HepG2 (cell line): ENCODE data around the gene NKX1-1. TPM values are rescaled to one million over a fixed set of nuclear protein-coding genes. Genes with fewer than 3 reads are reported as not detected.

Experiments used
- ATAC-seq: fragments of 200-7000 bp; cut with Tn5 transposase; 3 replicates; pipeline ENCODE4 v1.9.1; 2020; ENCODE audit warnings: mild to moderate bottlenecking, moderate library complexity
- BruUV-seq: library from RNA; stranded (reverse); fragments of 400-500 nt; replicated peaks from 2 replicates; lab custom pipeline; 2021; lab: Mats Ljungman, UMichigan
- CTCF ChIA-PET: fragments of 300-600 bp; formaldehyde crosslinking; extraction: SDS; loops from one replicate; lab custom pipeline; 2021; ENCODE audit warnings: low total read pairs, inconsistent platforms, low intra/inter-chr PET ratio; lab: Yijun Ruan, JAX
- POLR2A ChIA-PET: fragments of 350-600 bp; sonication (Branson Sonifier 250); formaldehyde crosslinking; loops from one replicate; lab custom pipeline; 2020; ENCODE audit warnings: antibody characterized with exemption, inconsistent platforms; lab: Yijun Ruan, JAX
- DNase-seq: peaks from one replicate; pipeline ENCODE4 v3.0.0-alpha.2; 2015; ENCODE audit warnings: low spot score
- FAIRE-seq: peaks from 3 replicates; lab custom pipeline; 2011; peaks lifted over from hg19 to GRCh38; lab: Jason Lieb, UNC
- H2AFZ ChIP-seq: one replicate; pipeline ENCODE4 v1.6.1; 2011; ENCODE audit warnings: low read length, inconsistent platforms
- H3K27ac ChIP-seq: fragments of 300-600 bp; 3 replicates; pipeline ENCODE4 v1.8.0; 2011; ENCODE audit warnings: mixed run types, mild to moderate bottlenecking, mixed read lengths, low read length, inconsistent platforms; ENCODE audit not compliant: insufficient read depth; ENCODE audit errors: extremely low read length
- H3K27me3 ChIP-seq, 2 experiments: fragments of 200-600 bp in 1 of 2; 2 replicates in 1 of 2; 3 replicates in 1 of 2; pipeline versions ENCODE4 v1.6.0 to v1.8.0; 2011; ENCODE audit warnings: low read length in 2 of 2, mild to moderate bottlenecking in 2 of 2, moderate library complexity in 2 of 2, inconsistent platforms in 1 of 2; ENCODE audit not compliant: insufficient read depth in 2 of 2, control insufficient read depth in 1 of 2
- H3K36me3 ChIP-seq, 2 experiments: fragments of 200-600 bp in 1 of 2; replicated peaks in 1 of 2; 2 replicates in 1 of 2; 3 replicates in 1 of 2; pipeline versions ENCODE4 v1.5.1 to v1.8.0; 2011; ENCODE audit warnings: low read length in 2 of 2, inconsistent platforms in 1 of 2; ENCODE audit not compliant: insufficient read depth in 2 of 2, control insufficient read depth in 1 of 2
- H3K4me1 ChIP-seq: 2 replicates; pipeline ENCODE4 v1.5.1; 2012; ENCODE audit warnings: low read length, inconsistent platforms; ENCODE audit not compliant: insufficient read depth
- H3K4me2 ChIP-seq: 2 replicates; pipeline ENCODE4 v1.6.0; 2011; ENCODE audit warnings: low read depth, low read length, inconsistent platforms
- H3K4me3 ChIP-seq, 3 experiments: fragments of 200-600 bp in 1 of 3; sonication (generic), shearing (Covaris generic) in 1 of 3; replicated peaks in 1 of 3; 2 replicates each; pipeline ENCODE4 v1.5.1; 2011 to 2016; ENCODE audit warnings: low read length in 3 of 3, inconsistent platforms in 2 of 3, low read depth in 2 of 3, mild to moderate bottlenecking in 2 of 3, control low read depth in 1 of 3, mixed read lengths in 1 of 3; ENCODE audit not compliant: insufficient read depth in 1 of 3
- H3K79me2 ChIP-seq: one replicate; pipeline ENCODE4 v1.6.1; 2011; ENCODE audit warnings: low read length, inconsistent platforms; ENCODE audit not compliant: insufficient read depth
- H3K9ac ChIP-seq: 2 replicates; pipeline ENCODE4 v1.6.0; 2011; ENCODE audit warnings: mild to moderate bottlenecking, low read depth, low read length, inconsistent platforms; ENCODE audit not compliant: insufficient read depth
- H3K9me3 ChIP-seq: 2 replicates; pipeline ENCODE4 v1.5.1; 2012; ENCODE audit warnings: mild to moderate bottlenecking, low read length
- H4K20me1 ChIP-seq: 2 replicates; pipeline ENCODE4 v1.6.0; 2011; ENCODE audit warnings: inconsistent platforms, mild to moderate bottlenecking, low read length, moderate library complexity; ENCODE audit not compliant: insufficient read depth
- FOXJ3 ChIP-seq: sonication (generic); formaldehyde crosslinking; IDR thresholded peaks from 2 replicates; pipeline ENCODE4 v1.4.0; 2020; ENCODE audit warnings: missing genetic modification reagents, mild to moderate bottlenecking, borderline replicate concordance
- ISL2 ChIP-seq: sonication (generic); formaldehyde crosslinking; IDR thresholded peaks from 2 replicates; pipeline ENCODE4 v1.5.0; 2020; ENCODE audit warnings: missing genetic modification reagents
- MYC ChIP-seq: sonication (generic); formaldehyde crosslinking; IDR thresholded peaks from 2 replicates; pipeline ENCODE4 v1.9.0; 2021; ENCODE audit warnings: missing genetic modification reagents, borderline replicate concordance
- NCOA1 ChIP-seq: sonication (generic); formaldehyde crosslinking; IDR thresholded peaks from 2 replicates; pipeline ENCODE4 v1.9.0; 2021; ENCODE audit warnings: missing genetic modification reagents
- PBX3 ChIP-seq: sonication (generic); formaldehyde crosslinking; IDR thresholded peaks from 2 replicates; pipeline ENCODE4 v1.8.1; 2023; ENCODE audit warnings: missing genetic modification reagents, inconsistent platforms, borderline replicate concordance
- SAP130 ChIP-seq: IDR thresholded peaks from 2 replicates; pipeline ENCODE4 v1.6.1; 2016; ENCODE audit warnings: low read depth
- ZBTB37 ChIP-seq: sonication (generic); formaldehyde crosslinking; IDR thresholded peaks from 2 replicates; pipeline ENCODE4 v1.4.0; 2020; ENCODE audit warnings: mild to moderate bottlenecking, missing genetic modification reagents
- ZNF256 ChIP-seq: sonication (generic); formaldehyde crosslinking; conservative IDR thresholded peaks from 2 replicates; pipeline ENCODE4 v1.4.0; 2020; ENCODE audit warnings: missing genetic modification reagents
- ZNF274 ChIP-seq: sonication (generic); formaldehyde crosslinking; IDR thresholded peaks from 2 replicates; pipeline ENCODE4 v1.5.1; 2020; ENCODE audit warnings: mild to moderate bottlenecking, missing genetic modification reagents
- ZNF441 ChIP-seq: sonication (generic); formaldehyde crosslinking; IDR thresholded peaks from 2 replicates; pipeline ENCODE4 v1.7.0; 2021; ENCODE audit warnings: missing genetic modification reagents, borderline replicate concordance
- ZNF891 ChIP-seq: sonication (generic); formaldehyde crosslinking; IDR thresholded peaks from 2 replicates; pipeline ENCODE4 v1.5.0; 2020; ENCODE audit warnings: mild to moderate bottlenecking, missing genetic modification reagents
- WGBS: methylation state at CpG from one replicate; pipeline ENCODE4 v1.1.6; 2017; ENCODE audit warnings: low lambda C conversion rate; 5-methylcytosine and 5-hydroxymethylcytosine counted together
- in situ Hi-C: cut with HindIII; loops from 2 replicates; pipeline ENCODE4 v1.10.0; 2017; ENCODE audit warnings: low pct_unique_long_range_greater_than_20kb; ENCODE audit not compliant: extremely low pct_ligation_motif_present
- intact Hi-C: fragments of 100-400 bp; cut with micrococcal nuclease; formaldehyde crosslinking; loops from one replicate; pipeline ENCODE4 v1.10.0; 2022; ENCODE audit not compliant: unreplicated experiment
- polyA plus RNA-seq, 8 experiments: library from polyadenylated mRNA; depleted of rRNA in 3 of 8; stranded (reverse) in 7 of 8; unstranded in 1 of 8; fragments of >200 nt; fragmentation: Illumina TruSeq in 4 of 8; extraction: Trizol in 4 of 8; gene quantifications; 2 replicates each; pipeline versions ENCODE4 v1.2.1 to v1.2.3, GENCODE V29; 2011 to 2016; ENCODE audit warnings: low read depth in 4 of 8, missing spikeins in 1 of 8, mixed read lengths in 1 of 8; ENCODE audit not compliant: insufficient read depth in 1 of 8
- total RNA-seq, 5 experiments: library from RNA; depleted of rRNA; stranded (reverse); fragments of >200 nt; fragmentation: Illumina TruSeq; extraction: Trizol; gene quantifications; 2 replicates each; pipeline ENCODE4 v1.2.3, GENCODE V29; 2016; ENCODE audit warnings: low read depth in 1 of 5
- TF ChIP-seq, protein P1 (sequence below), 2 experiments: sonication (generic) in 1 of 2; formaldehyde crosslinking in 1 of 2; IDR thresholded peaks; 2 replicates each; pipeline versions ENCODE4 v1.4.0 to v1.6.1; 2018 to 2020; ENCODE audit warnings: missing genetic modification reagents in 2 of 2, borderline replicate concordance in 1 of 2, low read depth in 1 of 2, mild to moderate bottlenecking in 1 of 2, missing biosample characterization in 1 of 2
- TF ChIP-seq, protein P2 (sequence below): sonication (generic); formaldehyde crosslinking; IDR thresholded peaks from 2 replicates; pipeline ENCODE4 v1.4.0; 2020; ENCODE audit warnings: mild to moderate bottlenecking, low read depth, missing genetic modification reagents

Gene NKX1-1
- total and polyA plus RNA-seq, 2 of the 13 experiments (the other 11 are each of a cell fraction or from before 2014, with no cell fraction given), result not detected

- H3K9ac ChIP-seq, result no peak overlapping the region
- H3K36me3 ChIP-seq, result peaks cover 9 to 16% of the 10 kb centered on the region in 2 experiments; a peak in 4 of 5 replicates
- BruUV-seq, result no TSS peak
- WGBS, result 75% methylated on average over 1 of the region's 14 CpGs
- H2AFZ ChIP-seq, result no peak overlapping the region
- H4K20me1 ChIP-seq, result no peaks in the 10 kb centered on the region
- in situ Hi-C loops, result loop anchor here (10.0 kb wide), 1 partner anchor 159 kb away; no protein-coding TSS in a partner anchor
- CTCF ChIA-PET, result interaction anchor here (1.3 kb wide), 1 partner anchor 158 kb away, joined by 10 read pairs; no protein-coding TSS in a partner anchor
- DNase-seq, result no peak
- peaks cover 8% of the 10 kb centered on the region for H3K4me1 ChIP-seq
- POLR2A ChIA-PET, result no interaction called here
- no peaks in the 10 kb centered on the region for H3K27me3 ChIP-seq
- no peak overlapping the region for H3K4me2 ChIP-seq
- H3K79me2 ChIP-seq, result no peaks in the 10 kb centered on the region
- H3K9me3 ChIP-seq, result no peaks in the 10 kb centered on the region
- no peak overlapping the region for H3K4me3 ChIP-seq
- FAIRE-seq, result no peak
- intact Hi-C loops, result loop anchor here (5.0 kb wide), 1 partner anchor 157 kb away; no protein-coding TSS in a partner anchor
- no peak overlapping the region for H3K27ac ChIP-seq
- no peak for ATAC-seq
- TF ChIP-seq ISL2 (CRISPR knock-in tag) (no peak), ZBTB37 (CRISPR knock-in tag) (no peak), PBX3 (CRISPR knock-in tag) (no peak), ZNF256 (CRISPR knock-in tag) (no peak), NCOA1 (CRISPR knock-in tag) (no peak), ZNF891 (CRISPR knock-in tag) (no peak), ZNF441 (no peak), FOXJ3 (CRISPR knock-in tag) (no peak), ZNF274 (CRISPR knock-in tag) (no peak), SAP130 (CRISPR knock-in tag) (no peak), MYC (CRISPR knock-in tag) (no peak)
- TF ChIP-seq, protein P1, sequence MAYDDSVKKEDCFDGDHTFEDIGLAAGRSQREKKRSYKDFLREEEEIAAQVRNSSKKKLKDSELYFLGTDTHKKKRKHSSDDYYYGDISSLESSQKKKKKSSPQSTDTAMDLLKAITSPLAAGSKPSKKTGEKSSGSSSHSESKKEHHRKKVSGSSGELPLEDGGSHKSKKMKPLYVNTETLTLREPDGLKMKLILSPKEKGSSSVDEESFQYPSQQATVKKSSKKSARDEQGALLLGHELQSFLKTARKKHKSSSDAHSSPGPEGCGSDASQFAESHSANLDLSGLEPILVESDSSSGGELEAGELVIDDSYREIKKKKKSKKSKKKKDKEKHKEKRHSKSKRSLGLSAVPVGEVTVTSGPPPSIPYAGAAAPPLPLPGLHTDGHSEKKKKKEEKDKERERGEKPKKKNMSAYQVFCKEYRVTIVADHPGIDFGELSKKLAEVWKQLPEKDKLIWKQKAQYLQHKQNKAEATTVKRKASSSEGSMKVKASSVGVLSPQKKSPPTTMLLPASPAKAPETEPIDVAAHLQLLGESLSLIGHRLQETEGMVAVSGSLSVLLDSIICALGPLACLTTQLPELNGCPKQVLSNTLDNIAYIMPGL (CRISPR knock-in tag; IDR thresholded peaks at IDR 0.05; ENCODE audit: borderline replicate concordance in 1 of 2, low read depth in 1 of 2), result no peak
- TF ChIP-seq, protein P2, sequence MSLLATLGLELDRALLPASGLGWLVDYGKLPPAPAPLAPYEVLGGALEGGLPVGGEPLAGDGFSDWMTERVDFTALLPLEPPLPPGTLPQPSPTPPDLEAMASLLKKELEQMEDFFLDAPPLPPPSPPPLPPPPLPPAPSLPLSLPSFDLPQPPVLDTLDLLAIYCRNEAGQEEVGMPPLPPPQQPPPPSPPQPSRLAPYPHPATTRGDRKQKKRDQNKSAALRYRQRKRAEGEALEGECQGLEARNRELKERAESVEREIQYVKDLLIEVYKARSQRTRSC, result no peak
Observed at GRCh38 chr4:1355378-1355777, 50.9 kb downstream of the NKX1-1 start.
